ENCODE measurements around the gene RGS10. TPM values are rescaled to one million over a fixed set of nuclear protein-coding genes. Genes with fewer than 3 reads are reported as not detected.

RGS10 gene
- total RNA-seq, 4 donors from 2014 or later, result 3.0 to 64.2 (median 12.0) TPM

GRCh38 chr10:119509909-119510451, 32.5 kb downstream of the RGS10 start:
- in situ Hi-C loops (cut with MboI; ENCODE audit: low sequenced_read_pairs in 4 of 4) (no loop called here), intact Hi-C loops (cut with DNase I; ENCODE audit: low total_unique reads) (no loop called here)
- Histone ChIP-seq H3K27ac (peak overlapping the region in 2 of 4 donors; percentile 6 to 60), H3K36me3 (no peaks in the 10 kb centered on the region), H3K27me3 (no peaks in the 10 kb centered on the region), H3K4me1 (peaks cover 4 to 7% of the 10 kb centered on the region in 2 donors), H3K9me3 (no peaks in the 10 kb centered on the region), H3K4me3 (no peak overlapping the region)
- DNase-seq (peak; percentile 23 to 59), ATAC-seq (peak; percentile 85 to 86)
- TF ChIP-seq CTCF (IDR thresholded peaks at IDR 0.05 in 4 of 5, conservative IDR thresholded peaks at IDR 0.05 in 1 of 5), result no peak
- TF ChIP-seq POLR2A (IDR thresholded peaks at IDR 0.05), result no peak

DNA sequence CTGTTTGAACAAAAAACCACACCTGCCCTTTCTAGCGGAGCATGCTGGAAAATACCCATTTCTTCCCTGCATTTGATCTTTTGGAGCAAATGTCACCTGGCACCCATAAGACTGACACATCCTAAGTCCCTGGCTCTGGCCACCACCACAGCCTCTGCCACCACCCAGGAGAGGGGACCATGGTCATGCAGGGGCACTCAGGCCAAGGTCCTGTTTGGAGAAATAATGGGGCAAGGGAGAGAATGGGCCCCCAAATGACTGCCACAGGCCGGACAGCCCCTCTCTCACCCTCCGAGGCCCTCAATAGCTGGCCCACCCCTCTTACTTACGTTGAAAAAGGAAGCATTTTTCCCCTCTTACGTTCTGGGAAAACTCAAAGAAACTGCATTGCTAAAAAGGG, 35.4 kb downstream of the RGS10 start:
- H3K27ac ChIP-seq, result no peak overlapping the region
- in situ Hi-C loops (cut with MboI; ENCODE audit: low sequenced_read_pairs in 4 of 4), result no loop called here
- H3K9me3 ChIP-seq, result no peaks in the 10 kb centered on the region
- DNase-seq, result no peak
- no peak for TF ChIP-seq CTCF (IDR thresholded peaks at IDR 0.05 in 4 of 5, conservative IDR thresholded peaks at IDR 0.05 in 1 of 5)
- no peak for TF ChIP-seq POLR2A (IDR thresholded peaks at IDR 0.05)
- no peaks in the 10 kb centered on the region for H3K36me3 ChIP-seq
- intact Hi-C loops (cut with DNase I; ENCODE audit: low total_unique reads), result no loop called here
- H3K4me1 ChIP-seq, result peaks cover 4 to 7% of the 10 kb centered on the region in 2 donors
- H3K27me3 ChIP-seq, result no peaks in the 10 kb centered on the region
- H3K4me3 ChIP-seq, result no peak overlapping the region
- ATAC-seq, result no peak

GRCh38 chr10:119505588-119506315, 36.8 kb downstream of the RGS10 start:
- intact Hi-C loops (cut with DNase I; ENCODE audit: low total_unique reads) (no loop called here), in situ Hi-C loops (cut with MboI; ENCODE audit: low sequenced_read_pairs in 4 of 4) (no loop called here)
- H3K36me3 ChIP-seq, result no peaks in the 10 kb centered on the region
- peaks cover 4 to 7% of the 10 kb centered on the region in 2 donors for H3K4me1 ChIP-seq
- H3K9me3 ChIP-seq, result no peaks in the 10 kb centered on the region
- ATAC-seq, result peak in 1 of 2 donors; percentile 6
- no peak for TF ChIP-seq POLR2A (IDR thresholded peaks at IDR 0.05)
- no peak for TF ChIP-seq CTCF (IDR thresholded peaks at IDR 0.05 in 4 of 5, conservative IDR thresholded peaks at IDR 0.05 in 1 of 5)
- no peak overlapping the region for H3K4me3 ChIP-seq
- no peaks in the 10 kb centered on the region for H3K27me3 ChIP-seq
- DNase-seq, result no peak
- H3K27ac ChIP-seq, result no peak overlapping the region

GRCh38 chr10:119505131-119505551, 37.4 kb downstream of the RGS10 start:
- in situ Hi-C loops (cut with MboI; ENCODE audit: low sequenced_read_pairs in 4 of 4) (no loop called here), intact Hi-C loops (cut with DNase I; ENCODE audit: low total_unique reads) (no loop called here)
- Histone ChIP-seq H3K4me3 (no peak overlapping the region), H3K27me3 (no peaks in the 10 kb centered on the region), H3K36me3 (no peaks in the 10 kb centered on the region), H3K27ac (no peak overlapping the region), H3K4me1 (peaks cover 1 to 2% of the 10 kb centered on the region in 2 donors), H3K9me3 (no peaks in the 10 kb centered on the region)
- DNase-seq, result no peak
- no peak for ATAC-seq
- no peak for TF ChIP-seq POLR2A (IDR thresholded peaks at IDR 0.05)
- TF ChIP-seq CTCF (IDR thresholded peaks at IDR 0.05 in 4 of 5, conservative IDR thresholded peaks at IDR 0.05 in 1 of 5), result no peak
